DOHH2 (cell line): Measurements from ENCODE around the gene NBEA.

Source experiments
- H3F3A ChIP-seq: fragments of 200-600 bp; sonication (generic), shearing (Covaris generic); 2 replicates; pipeline ENCODE4 v1.6.0; 2016; ENCODE audit warnings: antibody characterized with exemption, mild to moderate bottlenecking; ENCODE audit not compliant: control insufficient read depth, insufficient read depth
- H3K27ac ChIP-seq: fragments of 200-600 bp; sonication (generic); 2 replicates; pipeline ENCODE4 v1.5.1; 2014; ENCODE audit warnings: low read depth, mild to moderate bottlenecking, low read length, moderate library complexity
- H3K27me3 ChIP-seq: fragments of 200-600 bp; sonication (generic); 2 replicates; pipeline ENCODE4 v1.6.1; 2014; ENCODE audit warnings: mild to moderate bottlenecking, low read length, mixed read lengths; ENCODE audit not compliant: control insufficient read depth
- H3K36me3 ChIP-seq: fragments of 200-600 bp; sonication (generic); 2 replicates; pipeline ENCODE4 v1.6.1; 2014; ENCODE audit warnings: mild to moderate bottlenecking, low read length, moderate library complexity, mixed read lengths; ENCODE audit not compliant: control insufficient read depth
- H3K4me1 ChIP-seq: fragments of 200-600 bp; sonication (generic); 2 replicates; pipeline ENCODE4 v1.6.1; 2014; ENCODE audit warnings: mild to moderate bottlenecking, low read length, mixed read lengths; ENCODE audit not compliant: control insufficient read depth
- H3K4me2 ChIP-seq: fragments of 200-600 bp; sonication (generic); 2 replicates; pipeline ENCODE4 v1.6.0; 2014; ENCODE audit warnings: mild to moderate bottlenecking, low read length, moderate library complexity
- H3K4me3 ChIP-seq: fragments of 200-600 bp; sonication (generic); 2 replicates; pipeline ENCODE4 v1.5.1; 2014; ENCODE audit warnings: mild to moderate bottlenecking, low read length, mixed read lengths
- H3K79me2 ChIP-seq: fragments of 200-600 bp; sonication (generic); 2 replicates; pipeline ENCODE4 v1.6.1; 2014; ENCODE audit warnings: mild to moderate bottlenecking, low read length, mixed read lengths; ENCODE audit not compliant: control insufficient read depth
- H3K9me2 ChIP-seq: fragments of 200-600 bp; sonication (generic); replicated peaks from 2 replicates; pipeline ENCODE4 v1.6.1; 2014; ENCODE audit warnings: mild to moderate bottlenecking, low read length, mixed read lengths; ENCODE audit not compliant: control insufficient read depth
- H3K9me3 ChIP-seq: fragments of 200-600 bp; sonication (generic); 2 replicates; pipeline ENCODE4 v1.6.1; 2014; ENCODE audit warnings: antibody characterized with exemption, low read length, mixed read lengths; ENCODE audit not compliant: control insufficient read depth, insufficient read depth
- H4K20me1 ChIP-seq: fragments of 200-600 bp; sonication (generic); 2 replicates; pipeline ENCODE4 v1.6.0; 2014; ENCODE audit warnings: low read depth, mild to moderate bottlenecking, antibody characterized with exemption, low read length, moderate library complexity; ENCODE audit not compliant: control insufficient read depth, insufficient read depth
- EZH2phosphoT487 ChIP-seq: fragments of 200-600 bp; sonication (generic); IDR thresholded peaks from 2 replicates; pipeline ENCODE4 v1.6.1; 2017; ENCODE audit warnings: borderline replicate concordance, mild to moderate bottlenecking, antibody characterized with exemption, low read length, moderate library complexity, mixed read lengths
- TF ChIP-seq, protein P1 (sequence below): fragments of 200-600 bp; sonication (generic); IDR thresholded peaks from one replicate; pipeline ENCODE4 v1.5.1; 2014; ENCODE audit warnings: antibody characterized with exemption, mild to moderate bottlenecking, low read depth, low read length; ENCODE audit not compliant: poor library complexity, severe bottlenecking

The NBEA gene

DNA sequence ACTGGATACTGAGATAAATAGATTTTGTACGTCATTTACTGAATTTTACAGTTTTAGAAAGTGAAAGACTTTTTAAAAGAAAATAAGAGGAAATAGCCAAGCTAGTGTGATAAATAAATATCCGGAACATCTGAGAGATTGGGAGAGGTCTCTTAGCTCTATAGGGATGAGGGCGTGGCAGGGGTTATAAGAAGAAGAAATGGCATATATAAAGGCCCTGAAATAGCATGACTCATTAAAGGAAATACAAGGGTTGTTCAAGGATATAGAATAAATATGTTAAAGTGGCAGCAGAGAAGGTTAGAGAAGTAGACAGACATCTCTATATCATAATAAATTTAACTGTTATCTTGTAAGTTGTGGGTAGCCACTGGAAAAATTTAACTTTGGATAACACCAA is 390.1 kb downstream of the NBEA start:
- Histone ChIP-seq H3F3A (no peaks in the 10 kb centered on the region), H3K9me2 (no peaks in the 10 kb centered on the region), H4K20me1 (no peaks in the 10 kb centered on the region), H3K4me2 (no peak overlapping the region), H3K4me3 (no peak overlapping the region), H3K79me2 (no peaks in the 10 kb centered on the region), H3K27me3 (no peaks in the 10 kb centered on the region), H3K27ac (no peak overlapping the region), H3K4me1 (no peaks in the 10 kb centered on the region), H3K36me3 (no peaks in the 10 kb centered on the region), H3K9me3 (no peaks in the 10 kb centered on the region)
- TF ChIP-seq, protein P1, sequence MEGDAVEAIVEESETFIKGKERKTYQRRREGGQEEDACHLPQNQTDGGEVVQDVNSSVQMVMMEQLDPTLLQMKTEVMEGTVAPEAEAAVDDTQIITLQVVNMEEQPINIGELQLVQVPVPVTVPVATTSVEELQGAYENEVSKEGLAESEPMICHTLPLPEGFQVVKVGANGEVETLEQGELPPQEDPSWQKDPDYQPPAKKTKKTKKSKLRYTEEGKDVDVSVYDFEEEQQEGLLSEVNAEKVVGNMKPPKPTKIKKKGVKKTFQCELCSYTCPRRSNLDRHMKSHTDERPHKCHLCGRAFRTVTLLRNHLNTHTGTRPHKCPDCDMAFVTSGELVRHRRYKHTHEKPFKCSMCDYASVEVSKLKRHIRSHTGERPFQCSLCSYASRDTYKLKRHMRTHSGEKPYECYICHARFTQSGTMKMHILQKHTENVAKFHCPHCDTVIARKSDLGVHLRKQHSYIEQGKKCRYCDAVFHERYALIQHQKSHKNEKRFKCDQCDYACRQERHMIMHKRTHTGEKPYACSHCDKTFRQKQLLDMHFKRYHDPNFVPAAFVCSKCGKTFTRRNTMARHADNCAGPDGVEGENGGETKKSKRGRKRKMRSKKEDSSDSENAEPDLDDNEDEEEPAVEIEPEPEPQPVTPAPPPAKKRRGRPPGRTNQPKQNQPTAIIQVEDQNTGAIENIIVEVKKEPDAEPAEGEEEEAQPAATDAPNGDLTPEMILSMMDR, result no peak
- TF ChIP-seq EZH2phosphoT487, result no peak

DNA sequence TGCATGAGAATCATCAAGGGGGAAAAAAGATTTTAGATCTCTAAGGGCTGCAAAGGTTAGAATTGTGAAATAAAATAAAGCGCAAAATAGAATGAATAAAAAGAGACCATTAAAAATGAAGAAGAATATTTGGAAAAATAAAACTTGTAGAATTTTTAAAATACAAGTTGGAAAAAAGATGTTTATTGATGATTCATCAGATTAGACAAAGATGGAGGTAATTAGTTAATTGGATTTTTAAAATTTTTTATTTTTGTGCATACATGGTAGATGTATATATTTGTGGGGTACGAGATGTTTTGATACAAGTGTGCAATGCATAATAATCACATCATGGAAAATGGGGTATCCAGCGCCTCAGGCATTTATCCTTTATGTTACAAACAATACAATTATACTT is 391.1 kb downstream of the NBEA start:
- no peak for TF ChIP-seq EZH2phosphoT487
- TF ChIP-seq, protein P1, result no peak
- no peaks in the 10 kb centered on the region for H3K27me3 ChIP-seq
- no peaks in the 10 kb centered on the region for H3K9me3 ChIP-seq
- no peaks in the 10 kb centered on the region for H3F3A ChIP-seq
- H3K9me2 ChIP-seq, result no peaks in the 10 kb centered on the region
- no peaks in the 10 kb centered on the region for H3K79me2 ChIP-seq
- H3K27ac ChIP-seq, result no peak overlapping the region
- no peak overlapping the region for H3K4me2 ChIP-seq
- H3K4me1 ChIP-seq, result peaks cover 5% of the 10 kb centered on the region
- H3K36me3 ChIP-seq, result no peaks in the 10 kb centered on the region
- no peaks in the 10 kb centered on the region for H4K20me1 ChIP-seq
- H3K4me3 ChIP-seq, result no peak overlapping the region

DNA sequence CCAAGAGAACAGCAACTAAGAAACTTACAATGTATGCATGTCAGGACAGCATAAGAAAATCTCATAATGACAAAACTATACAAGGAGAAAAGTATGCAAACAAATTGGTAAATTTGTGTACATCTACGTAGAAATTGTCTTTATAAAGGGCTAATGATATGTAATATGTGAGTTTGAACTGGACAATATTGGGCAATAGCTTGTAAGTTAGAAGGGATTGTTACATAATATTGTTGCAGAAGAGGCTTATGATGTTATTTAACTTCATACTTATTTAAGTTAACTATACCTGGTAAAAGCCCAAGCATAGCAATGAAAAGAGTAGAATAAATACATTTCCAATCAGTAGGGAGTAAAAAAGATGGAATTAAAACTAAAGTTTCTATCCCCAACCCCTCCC is 400.4 kb downstream of the NBEA start:
- Histone ChIP-seq H3K27me3 (no peaks in the 10 kb centered on the region), H3K79me2 (no peaks in the 10 kb centered on the region), H3K4me3 (no peak overlapping the region), H3K9me3 (no peaks in the 10 kb centered on the region), H4K20me1 (no peaks in the 10 kb centered on the region), H3K27ac (no peak overlapping the region), H3K4me1 (peaks cover 7% of the 10 kb centered on the region), H3K9me2 (no peaks in the 10 kb centered on the region), H3K4me2 (no peak overlapping the region), H3F3A (no peaks in the 10 kb centered on the region), H3K36me3 (no peaks in the 10 kb centered on the region)
- no peak for TF ChIP-seq EZH2phosphoT487
- TF ChIP-seq, protein P1, result no peak

DNA sequence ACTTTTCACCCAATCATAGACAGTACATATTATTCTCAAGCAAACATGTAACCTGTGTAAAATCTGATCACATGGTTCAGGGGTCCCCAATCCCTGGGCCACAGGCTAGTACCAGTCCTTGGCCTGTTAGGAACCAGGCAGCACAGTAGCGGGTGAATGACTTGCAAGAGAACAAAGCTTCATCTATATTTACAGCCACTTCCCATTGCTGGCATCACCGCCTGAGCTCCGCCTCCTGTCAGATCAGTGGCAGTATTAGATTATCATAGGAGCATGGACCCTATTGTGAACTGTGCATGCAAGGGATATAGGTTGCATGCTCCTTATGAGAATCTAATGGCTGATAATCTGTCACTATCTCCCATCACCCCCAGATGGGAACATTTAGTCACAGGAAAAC is 401.3 kb downstream of the NBEA start:
- no peak overlapping the region for H3K27ac ChIP-seq
- no peak overlapping the region for H3K4me2 ChIP-seq
- H4K20me1 ChIP-seq, result no peaks in the 10 kb centered on the region
- no peaks in the 10 kb centered on the region for H3K9me3 ChIP-seq
- peaks cover 3% of the 10 kb centered on the region; the same call in 1 of the 2 replicates for H3K4me1 ChIP-seq
- H3K36me3 ChIP-seq, result no peaks in the 10 kb centered on the region
- no peaks in the 10 kb centered on the region for H3K9me2 ChIP-seq
- TF ChIP-seq EZH2phosphoT487, result no peak
- TF ChIP-seq, protein P1, result no peak
- H3F3A ChIP-seq, result no peaks in the 10 kb centered on the region
- H3K27me3 ChIP-seq, result no peaks in the 10 kb centered on the region
- H3K79me2 ChIP-seq, result no peaks in the 10 kb centered on the region
- no peak overlapping the region for H3K4me3 ChIP-seq
